ENCODE measurements around the gene MCFD2. TPM values are rescaled to one million over a fixed set of nuclear protein-coding genes. Genes with fewer than 3 reads are reported as not detected.

Gene MCFD2
- total RNA-seq, 1 donor from 2014 or later, result 82.3 TPM

DNA sequence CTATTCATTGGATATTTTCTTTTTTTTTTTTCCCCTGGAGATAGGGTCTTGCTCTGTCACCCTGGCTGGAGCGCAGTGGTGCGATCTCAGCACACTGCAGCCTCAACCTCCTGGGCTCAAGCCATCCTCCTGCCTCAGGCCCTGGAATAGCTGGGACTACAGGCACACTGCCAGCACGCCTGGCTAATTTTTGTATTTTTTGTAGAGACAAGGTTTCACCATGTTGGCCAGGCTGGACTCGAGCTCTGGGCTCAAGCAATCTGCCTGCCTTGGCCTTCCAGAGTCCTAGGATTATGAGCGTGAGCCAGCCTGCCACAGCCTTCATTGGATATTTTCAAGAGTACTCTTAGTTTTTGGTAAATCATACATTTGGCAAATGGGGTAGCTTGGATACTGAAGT lies 9.0 kb upstream of the MCFD2 start:
- H3K27me3 ChIP-seq (ENCODE audit: low read depth), result no peaks in the 10 kb centered on the region
- no peak for ATAC-seq
- no peak overlapping the region for H3K4me3 ChIP-seq
- no peaks in the 10 kb centered on the region for H3K4me1 ChIP-seq
- H3K27ac ChIP-seq, result no peak overlapping the region
- peaks cover 6% of the 10 kb centered on the region for H3K9me3 ChIP-seq
- H3K36me3 ChIP-seq, result no peaks in the 10 kb centered on the region
- intact Hi-C loops (cut with DNase I), result no loop called here
- TF ChIP-seq, protein P1, sequence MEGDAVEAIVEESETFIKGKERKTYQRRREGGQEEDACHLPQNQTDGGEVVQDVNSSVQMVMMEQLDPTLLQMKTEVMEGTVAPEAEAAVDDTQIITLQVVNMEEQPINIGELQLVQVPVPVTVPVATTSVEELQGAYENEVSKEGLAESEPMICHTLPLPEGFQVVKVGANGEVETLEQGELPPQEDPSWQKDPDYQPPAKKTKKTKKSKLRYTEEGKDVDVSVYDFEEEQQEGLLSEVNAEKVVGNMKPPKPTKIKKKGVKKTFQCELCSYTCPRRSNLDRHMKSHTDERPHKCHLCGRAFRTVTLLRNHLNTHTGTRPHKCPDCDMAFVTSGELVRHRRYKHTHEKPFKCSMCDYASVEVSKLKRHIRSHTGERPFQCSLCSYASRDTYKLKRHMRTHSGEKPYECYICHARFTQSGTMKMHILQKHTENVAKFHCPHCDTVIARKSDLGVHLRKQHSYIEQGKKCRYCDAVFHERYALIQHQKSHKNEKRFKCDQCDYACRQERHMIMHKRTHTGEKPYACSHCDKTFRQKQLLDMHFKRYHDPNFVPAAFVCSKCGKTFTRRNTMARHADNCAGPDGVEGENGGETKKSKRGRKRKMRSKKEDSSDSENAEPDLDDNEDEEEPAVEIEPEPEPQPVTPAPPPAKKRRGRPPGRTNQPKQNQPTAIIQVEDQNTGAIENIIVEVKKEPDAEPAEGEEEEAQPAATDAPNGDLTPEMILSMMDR (IDR thresholded peaks at IDR 0.05), result no peak
- DNase-seq, result no peak

- H3K9me3 ChIP-seq, result peaks cover 6% of the 10 kb centered on the region
- no peak overlapping the region for H3K27ac ChIP-seq
- ATAC-seq (no peak), DNase-seq (no peak)
- no peaks in the 10 kb centered on the region for H3K36me3 ChIP-seq
- no peak overlapping the region for H3K4me3 ChIP-seq
- TF ChIP-seq, protein P1 (IDR thresholded peaks at IDR 0.05), result no peak
- H3K27me3 ChIP-seq (ENCODE audit: low read depth), result no peaks in the 10 kb centered on the region
- H3K4me1 ChIP-seq, result no peaks in the 10 kb centered on the region
- intact Hi-C loops (cut with DNase I), result no loop called here
Measured at GRCh38 chr2:46924038-46924437, 8.4 kb upstream of the MCFD2 start.

DNA sequence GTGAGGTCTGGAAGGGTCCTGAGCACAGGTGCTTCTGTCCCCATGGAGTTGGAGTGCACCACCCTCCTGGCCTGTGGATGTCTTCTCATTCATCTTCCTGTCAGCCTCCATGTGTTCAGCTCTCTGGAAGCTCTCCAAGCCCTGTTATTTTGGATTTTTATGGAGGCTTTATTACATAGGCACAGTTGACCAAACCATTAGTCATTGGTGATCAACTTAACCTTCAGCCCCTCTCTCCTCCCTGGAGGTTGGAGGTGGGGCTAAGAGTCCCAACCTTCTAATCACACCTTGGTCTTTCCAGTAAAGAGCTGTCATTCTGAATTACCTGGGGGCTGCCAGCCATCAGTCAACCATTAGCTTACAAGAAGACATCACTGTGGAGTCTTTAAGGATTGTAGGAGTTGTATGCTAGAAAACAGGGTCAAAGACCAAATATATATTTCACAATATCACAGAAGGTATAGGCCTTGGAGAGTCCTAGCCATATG lies 7.5 kb upstream of the MCFD2 start:
- ATAC-seq (no peak), DNase-seq (no peak)
- intact Hi-C loops (cut with DNase I), result no loop called here
- Histone ChIP-seq H3K9me3 (peaks cover 6% of the 10 kb centered on the region), H3K4me1 (no peaks in the 10 kb centered on the region), H3K27me3 (ENCODE audit: low read depth) (no peaks in the 10 kb centered on the region), H3K36me3 (no peaks in the 10 kb centered on the region), H3K27ac (no peak overlapping the region), H3K4me3 (no peak overlapping the region)
- TF ChIP-seq, protein P1 (IDR thresholded peaks at IDR 0.05), result no peak

GRCh38 chr2:46922606-46923005 lies 7.0 kb upstream of the MCFD2 start:
- intact Hi-C loops (cut with DNase I), result no loop called here
- no peak for DNase-seq
- Histone ChIP-seq H3K27ac (no peak overlapping the region), H3K27me3 (ENCODE audit: low read depth) (no peaks in the 10 kb centered on the region), H3K36me3 (no peaks in the 10 kb centered on the region), H3K9me3 (peaks cover 6% of the 10 kb centered on the region), H3K4me1 (no peaks in the 10 kb centered on the region), H3K4me3 (no peak overlapping the region)
- TF ChIP-seq, protein P1 (IDR thresholded peaks at IDR 0.05), result no peak
- ATAC-seq, result no peak

- Histone ChIP-seq H3K4me1 (peaks cover 4% of the 10 kb centered on the region), H3K27me3 (ENCODE audit: low read depth) (no peaks in the 10 kb centered on the region), H3K4me3 (no peak overlapping the region), H3K36me3 (no peaks in the 10 kb centered on the region), H3K27ac (no peak overlapping the region), H3K9me3 (peaks cover 3% of the 10 kb centered on the region)
- no peak for ATAC-seq
- intact Hi-C loops (cut with DNase I), result no loop called here
- no peak for DNase-seq
- TF ChIP-seq, protein P1 (IDR thresholded peaks at IDR 0.05), result no peak
Measured at GRCh38 chr2:46921676-46922448, 6.3 kb upstream of the MCFD2 start.

Measured in lower lobe of right lung (tissue), 2 donors.